Neutrophil (primary cell): ENCODE results near the gene U2AF1L4.
A peak's percentile ranks its signal among the peaks of the same experiment; 100 is the strongest.

Source experiments
- H3K27ac ChIP-seq: fragments of 200-600 bp; sonication (generic); 2 replicates; pipeline ENCODE4 v1.5.1; 2016; ENCODE audit warnings: mild to moderate bottlenecking, moderate library complexity
- H3K27me3 ChIP-seq: fragments of 200-600 bp; sonication (generic); 2 replicates; pipeline ENCODE4 v1.6.0; 2016; ENCODE audit warnings: mild to moderate bottlenecking
- H3K36me3 ChIP-seq: fragments of 200-600 bp; sonication (generic); 2 replicates; pipeline ENCODE4 v1.5.1; 2017
- H3K4me1 ChIP-seq, 2 experiments: fragments of 200-600 bp in 1 of 2; sonication (generic) in 1 of 2; 1 replicate in 1 of 2; 2 replicates in 1 of 2; pipeline versions ENCODE4 v1.5.1 to v1.6.1; 2013 to 2016; ENCODE audit warnings: low read depth in 1 of 2, low read length in 1 of 2, mild to moderate bottlenecking in 1 of 2, moderate library complexity in 1 of 2; ENCODE audit not compliant: control insufficient read depth in 1 of 2, insufficient read depth in 1 of 2
- H3K4me3 ChIP-seq, 2 experiments: fragments of 200-600 bp in 1 of 2; sonication (generic) in 1 of 2; 1 replicate in 1 of 2; 2 replicates in 1 of 2; pipeline ENCODE4 v1.5.1; 2013 to 2016; ENCODE audit warnings: low read depth in 1 of 2, low read length in 1 of 2, mild to moderate bottlenecking in 1 of 2, moderate library complexity in 1 of 2
- H3K9me3 ChIP-seq: fragments of 200-600 bp; sonication (generic); 2 replicates; pipeline ENCODE4 v1.5.1; 2016
- TF ChIP-seq, protein P1 (sequence below): fragments of 200-600 bp; sonication (generic); IDR thresholded peaks from 2 replicates; pipeline ENCODE4 v1.5.1; 2016; ENCODE audit warnings: antibody characterized with exemption

Gene U2AF1L4

GRCh38 chr19:35742121-35742724 is 3.0 kb downstream of the U2AF1L4 start, which contains the start of gene IGFLR1:
IGFLR1 (minus strand) TSS chr19:35742452; CDS start chr19:35741180, 1,272 bp downstream.
- Histone ChIP-seq H3K36me3 (peaks cover 26% of the 10 kb centered on the region), H3K4me1 (peaks cover 59 to 69% of the 10 kb centered on the region in 2 experiments), H3K9me3 (no peaks in the 10 kb centered on the region), H3K4me3 (peak within 1 kb of the TSS; percentile 91 to 93), H3K27me3 (no peaks in the 10 kb centered on the region), H3K27ac (peak within 1 kb of the TSS; percentile 98)
- TF ChIP-seq, protein P1, sequence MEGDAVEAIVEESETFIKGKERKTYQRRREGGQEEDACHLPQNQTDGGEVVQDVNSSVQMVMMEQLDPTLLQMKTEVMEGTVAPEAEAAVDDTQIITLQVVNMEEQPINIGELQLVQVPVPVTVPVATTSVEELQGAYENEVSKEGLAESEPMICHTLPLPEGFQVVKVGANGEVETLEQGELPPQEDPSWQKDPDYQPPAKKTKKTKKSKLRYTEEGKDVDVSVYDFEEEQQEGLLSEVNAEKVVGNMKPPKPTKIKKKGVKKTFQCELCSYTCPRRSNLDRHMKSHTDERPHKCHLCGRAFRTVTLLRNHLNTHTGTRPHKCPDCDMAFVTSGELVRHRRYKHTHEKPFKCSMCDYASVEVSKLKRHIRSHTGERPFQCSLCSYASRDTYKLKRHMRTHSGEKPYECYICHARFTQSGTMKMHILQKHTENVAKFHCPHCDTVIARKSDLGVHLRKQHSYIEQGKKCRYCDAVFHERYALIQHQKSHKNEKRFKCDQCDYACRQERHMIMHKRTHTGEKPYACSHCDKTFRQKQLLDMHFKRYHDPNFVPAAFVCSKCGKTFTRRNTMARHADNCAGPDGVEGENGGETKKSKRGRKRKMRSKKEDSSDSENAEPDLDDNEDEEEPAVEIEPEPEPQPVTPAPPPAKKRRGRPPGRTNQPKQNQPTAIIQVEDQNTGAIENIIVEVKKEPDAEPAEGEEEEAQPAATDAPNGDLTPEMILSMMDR = no peak

DNA sequence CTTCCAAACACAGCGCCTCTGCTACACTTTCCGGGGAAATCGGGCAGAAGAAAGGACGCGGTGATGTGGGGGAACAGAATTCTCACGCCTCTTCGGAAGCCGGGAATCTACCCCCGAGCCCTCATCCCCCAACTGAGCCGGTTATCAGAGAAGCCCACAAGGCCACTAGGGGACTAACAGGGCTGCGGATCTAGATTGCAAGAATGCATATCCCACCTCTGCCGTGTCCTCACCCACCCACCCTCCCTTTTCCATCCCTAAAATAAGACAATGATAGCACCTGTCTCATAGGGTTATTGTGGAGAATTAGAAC is 4.1 kb downstream of the U2AF1L4 start:
- H3K4me1 ChIP-seq = peaks cover 54 to 59% of the 10 kb centered on the region in 2 experiments
- H3K36me3 ChIP-seq = peaks cover 37% of the 10 kb centered on the region
- peak overlapping the region; percentile 91 to 93 for H3K4me3 ChIP-seq
- H3K27ac ChIP-seq = peak overlapping the region; percentile 98
- no peaks in the 10 kb centered on the region for H3K9me3 ChIP-seq
- H3K27me3 ChIP-seq = no peaks in the 10 kb centered on the region
- TF ChIP-seq, protein P1 = no peak

- no peaks in the 10 kb centered on the region for H3K9me3 ChIP-seq
- no peaks in the 10 kb centered on the region for H3K27me3 ChIP-seq
- H3K36me3 ChIP-seq = peaks cover 42% of the 10 kb centered on the region
- H3K4me3 ChIP-seq = peak overlapping the region; percentile 91 to 93
- peak overlapping the region; percentile 98 for H3K27ac ChIP-seq
- TF ChIP-seq, protein P1 = peak; percentile 38
- peaks cover 49 to 54% of the 10 kb centered on the region in 2 experiments for H3K4me1 ChIP-seq
These were observed 4.6 kb downstream of the U2AF1L4 start for GRCh38 chr19:35740423-35741202.

- Histone ChIP-seq H3K4me1 (peaks cover 48 to 53% of the 10 kb centered on the region in 2 experiments), H3K27ac (peak overlapping the region; percentile 98), H3K9me3 (no peaks in the 10 kb centered on the region), H3K36me3 (peaks cover 48% of the 10 kb centered on the region), H3K4me3 (peak overlapping the region; percentile 91 to 93), H3K27me3 (no peaks in the 10 kb centered on the region)
- TF ChIP-seq, protein P1 = no peak
These were observed 5.2 kb downstream of the U2AF1L4 start for GRCh38 chr19:35740108-35740422.

DNA sequence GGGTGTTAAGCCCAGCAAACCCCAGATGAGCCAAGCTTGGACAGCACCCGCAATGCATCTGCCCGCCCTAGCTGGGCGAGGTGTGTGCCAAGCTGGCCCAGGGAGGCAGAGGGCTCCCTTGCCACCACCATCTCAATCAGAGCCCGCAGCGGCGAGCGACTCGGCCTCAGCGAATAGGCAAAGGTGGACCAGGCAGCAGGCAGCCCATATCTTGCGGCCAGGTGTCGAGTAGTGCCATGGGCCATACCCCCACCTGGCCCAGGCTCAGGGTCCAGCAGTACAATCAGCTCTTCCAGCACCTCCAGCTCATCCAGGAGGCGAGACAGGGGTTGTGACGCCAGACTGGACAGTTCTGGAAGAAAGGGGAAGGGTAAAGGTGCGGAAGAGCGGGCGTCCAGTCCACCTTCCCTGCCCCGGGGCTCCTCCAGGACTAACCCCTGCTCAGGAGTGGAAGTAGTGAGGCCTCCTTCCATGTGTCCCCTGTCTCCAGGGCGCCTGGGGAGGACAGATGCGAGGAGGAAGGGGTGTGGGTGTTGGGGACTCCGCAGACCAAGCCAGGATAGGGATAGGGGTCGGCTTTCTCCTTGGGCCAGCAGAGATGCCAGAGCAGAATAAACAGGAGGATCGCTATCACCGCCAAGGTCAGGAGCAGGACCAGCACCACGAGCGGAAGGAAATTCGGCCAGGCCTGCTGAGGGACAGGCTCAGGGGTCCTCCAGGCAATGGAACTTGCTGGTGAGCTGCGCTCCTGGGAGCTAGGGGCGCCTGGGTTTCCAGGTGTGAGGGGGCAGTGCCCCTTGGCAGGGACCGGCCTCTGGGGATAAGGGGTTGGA is 5.7 kb downstream of the U2AF1L4 start:
- H3K36me3 ChIP-seq = peaks cover 54% of the 10 kb centered on the region
- peak overlapping the region; percentile 91 to 93 for H3K4me3 ChIP-seq
- H3K9me3 ChIP-seq = no peaks in the 10 kb centered on the region
- H3K4me1 ChIP-seq = peaks cover 46 to 50% of the 10 kb centered on the region in 2 experiments
- TF ChIP-seq, protein P1 = no peak
- no peaks in the 10 kb centered on the region for H3K27me3 ChIP-seq
- peak overlapping the region; percentile 98 for H3K27ac ChIP-seq
